Fibroblast of gingiva (primary cell): ENCODE measurements around the gene NAV2.

Experiments
- DNase-seq: peaks from one replicate; pipeline ENCODE4 v3.0.0-alpha.2; 2011; ENCODE audit warnings: low read depth

The NAV2 gene

DNA sequence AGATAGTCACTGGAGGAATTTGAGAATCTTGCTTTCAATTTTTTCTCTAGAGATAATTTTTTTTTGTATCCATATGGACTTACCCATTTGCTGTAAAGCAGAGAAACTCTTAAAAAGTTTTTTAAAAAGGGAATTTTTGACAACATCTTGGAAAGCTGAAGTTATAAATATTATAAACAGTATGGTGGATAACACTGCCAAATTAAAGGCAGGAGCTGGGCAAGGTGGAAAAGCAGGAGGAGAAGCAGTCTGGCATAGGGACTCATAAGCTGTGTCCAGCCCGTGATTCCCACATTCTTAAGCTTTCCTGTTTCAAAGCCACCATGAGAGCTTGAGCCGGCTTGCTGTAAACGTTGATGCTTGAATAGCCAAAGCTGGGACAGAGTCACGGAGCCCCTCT lies 149.5 kb downstream of the NAV2 start:
- no peak for DNase-seq

DNA sequence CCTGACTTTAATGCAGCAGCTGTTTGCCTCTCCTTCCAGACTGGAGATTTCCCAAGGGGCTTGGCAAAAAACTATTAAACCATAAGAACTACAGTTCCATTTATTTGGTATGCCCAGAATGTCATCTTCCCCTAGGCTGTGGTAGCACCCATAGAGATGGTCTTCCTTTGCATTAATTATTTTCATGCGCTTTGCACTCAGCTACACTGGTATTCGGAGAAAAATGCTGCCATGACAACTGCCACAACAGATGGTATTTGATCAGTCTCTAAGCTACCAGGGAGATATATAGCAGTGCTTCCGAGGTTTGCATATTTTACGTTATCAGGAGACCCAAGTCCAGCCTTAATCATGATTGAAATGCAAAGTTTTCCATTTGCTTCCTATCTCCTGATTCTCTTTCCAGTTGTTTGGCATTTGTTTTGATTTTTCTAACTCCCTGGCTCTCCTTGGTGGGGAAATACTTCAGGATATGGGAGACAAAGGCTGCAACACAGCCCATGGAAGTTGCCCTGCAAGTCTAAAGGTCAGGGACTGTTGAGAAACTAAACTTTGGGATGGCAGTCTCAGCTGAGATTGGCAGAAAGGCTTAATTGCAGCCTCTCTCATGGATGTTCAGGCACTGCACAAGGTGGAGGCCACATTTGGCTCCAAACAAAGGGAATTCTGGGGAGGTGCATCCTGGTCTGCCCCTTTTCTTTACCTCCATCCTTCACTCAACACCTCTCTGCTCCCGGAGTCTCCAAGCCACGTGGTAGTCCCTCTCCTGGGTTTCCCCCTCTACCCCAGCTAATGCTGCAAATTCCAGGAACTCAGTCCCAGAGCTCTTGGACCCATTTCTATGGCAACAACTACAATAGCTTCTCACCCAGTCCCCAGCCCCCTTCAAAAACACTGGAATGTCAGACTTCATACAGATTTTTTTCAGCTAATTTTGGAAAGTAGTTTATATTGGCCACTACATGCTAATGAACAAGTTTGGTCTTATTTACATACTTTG lies 151.8 kb downstream of the NAV2 start:
- DNase-seq, result peak; percentile 29

DNA sequence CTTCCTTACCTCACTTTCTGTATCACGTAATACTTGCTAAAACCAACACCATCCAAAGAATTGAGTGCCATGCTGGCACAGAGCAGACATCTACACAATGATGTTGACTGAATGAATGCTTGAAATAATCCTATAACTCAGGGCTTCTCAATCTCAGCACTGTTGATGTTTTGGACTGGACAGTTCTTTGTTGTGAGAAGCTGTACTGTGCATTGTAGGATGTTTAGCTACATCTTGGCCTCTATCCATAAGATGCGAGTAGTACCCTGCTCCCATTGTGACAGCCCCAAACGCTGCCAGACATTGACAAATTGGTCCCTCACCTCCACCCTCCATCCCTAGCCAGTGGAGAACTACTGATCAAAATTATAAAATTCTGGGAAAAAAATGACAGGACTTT lies 153.4 kb downstream of the NAV2 start:
- no peak for DNase-seq

DNA sequence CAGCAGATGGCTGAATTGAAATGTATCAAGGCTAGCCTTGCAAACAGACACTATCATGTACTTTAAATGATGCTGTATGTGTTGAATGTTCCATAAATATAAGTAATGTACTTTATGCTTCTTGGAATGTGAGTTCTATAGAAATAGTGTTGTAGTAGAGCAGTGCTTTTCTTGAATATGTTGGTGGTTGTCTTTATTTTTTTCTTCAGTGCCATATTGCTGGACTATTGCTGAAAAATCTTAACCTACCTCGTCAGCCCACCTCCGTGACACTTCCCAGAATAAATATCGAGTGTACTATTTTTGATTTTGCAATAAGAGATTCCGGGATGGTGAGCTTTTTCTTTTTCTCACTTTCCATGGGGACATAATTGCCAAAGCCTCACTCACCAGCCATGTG lies 153.9 kb downstream of the NAV2 start:
- DNase-seq, result no peak

DNA sequence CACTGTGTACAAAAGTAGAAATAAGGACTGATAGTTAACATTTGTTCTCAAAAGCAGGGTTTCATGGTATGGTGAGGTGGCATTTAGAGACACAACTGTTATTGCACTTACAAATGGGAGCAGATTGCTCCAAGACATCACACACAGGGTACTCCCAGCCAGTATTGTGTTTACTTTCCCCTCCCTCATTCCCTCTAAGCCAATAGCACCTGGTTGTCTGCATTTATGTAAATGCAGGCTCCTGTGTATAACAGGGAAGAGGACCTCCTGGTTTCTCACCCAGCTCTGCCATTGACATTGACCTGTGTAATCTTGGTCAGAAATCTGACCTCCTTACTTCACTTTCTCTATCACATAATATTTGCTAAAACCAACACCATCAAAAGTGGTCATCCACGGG lies 154.4 kb downstream of the NAV2 start:
- no peak for DNase-seq

DNA sequence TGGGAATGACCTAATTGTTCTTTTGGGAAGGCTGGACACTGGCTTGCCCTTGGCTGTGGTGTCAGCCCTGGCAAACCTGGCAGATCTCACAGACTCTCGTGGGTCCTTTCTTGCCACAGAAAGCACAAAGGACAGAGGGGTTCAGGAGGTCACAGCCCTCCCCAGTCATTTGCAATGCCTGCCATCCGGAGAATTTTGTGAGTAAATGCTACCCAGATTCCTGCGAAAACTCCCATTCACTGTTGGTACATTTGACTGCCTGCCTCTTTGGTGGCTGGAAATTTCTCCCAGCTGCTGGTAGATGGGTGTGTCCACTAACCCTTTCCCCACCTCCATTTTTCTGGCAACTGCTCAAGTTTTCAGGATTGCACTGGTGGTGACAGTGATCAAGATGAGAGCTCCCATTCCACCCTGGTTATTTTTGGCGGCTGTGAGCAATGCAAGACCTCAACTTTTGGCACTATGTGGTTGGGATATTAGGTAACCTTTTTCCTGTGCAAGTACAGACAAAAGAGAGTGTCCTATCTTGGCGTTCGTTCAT lies 155.7 kb downstream of the NAV2 start:
- DNase-seq, result peak; percentile 90

DNA sequence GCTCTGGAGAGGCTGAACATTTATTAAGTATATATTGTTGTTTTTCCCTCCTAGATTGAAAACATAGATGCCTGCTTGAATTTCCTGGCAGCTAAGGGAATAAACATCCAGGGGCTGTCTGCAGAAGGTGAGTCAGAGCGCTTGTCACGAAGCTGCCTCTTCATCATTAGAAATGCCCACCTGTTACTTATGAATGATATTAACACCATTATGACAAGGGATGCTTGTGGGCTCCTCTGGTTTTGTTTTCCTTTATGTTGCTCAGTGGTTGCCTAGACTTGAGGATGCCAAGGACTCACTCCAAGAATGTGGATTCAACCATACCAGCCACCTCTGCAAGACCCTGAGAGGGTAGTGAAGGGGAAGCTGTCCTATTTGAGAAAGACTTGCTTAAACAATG lies 156.2 kb downstream of the NAV2 start:
- DNase-seq, result no peak

DNA sequence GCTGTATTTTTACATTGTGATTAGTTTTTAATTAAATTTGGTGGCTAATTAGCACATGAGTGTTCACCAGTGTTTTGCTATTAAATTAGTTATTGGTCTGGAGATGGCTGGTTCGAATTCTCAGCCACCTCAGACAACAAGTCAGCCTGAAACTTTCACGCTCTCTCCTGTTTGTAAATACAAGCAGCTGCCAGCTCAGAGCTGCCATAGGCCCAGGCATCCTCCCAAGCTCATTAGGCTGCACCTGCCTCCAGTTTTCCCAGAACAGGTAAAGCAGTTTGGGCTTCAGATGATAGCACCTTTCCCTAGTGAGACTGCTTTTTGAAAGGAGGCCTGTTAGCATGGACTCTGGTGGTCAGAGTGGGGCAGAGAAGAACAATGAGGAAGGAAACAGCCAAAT lies 156.8 kb downstream of the NAV2 start:
- no peak for DNase-seq

DNA sequence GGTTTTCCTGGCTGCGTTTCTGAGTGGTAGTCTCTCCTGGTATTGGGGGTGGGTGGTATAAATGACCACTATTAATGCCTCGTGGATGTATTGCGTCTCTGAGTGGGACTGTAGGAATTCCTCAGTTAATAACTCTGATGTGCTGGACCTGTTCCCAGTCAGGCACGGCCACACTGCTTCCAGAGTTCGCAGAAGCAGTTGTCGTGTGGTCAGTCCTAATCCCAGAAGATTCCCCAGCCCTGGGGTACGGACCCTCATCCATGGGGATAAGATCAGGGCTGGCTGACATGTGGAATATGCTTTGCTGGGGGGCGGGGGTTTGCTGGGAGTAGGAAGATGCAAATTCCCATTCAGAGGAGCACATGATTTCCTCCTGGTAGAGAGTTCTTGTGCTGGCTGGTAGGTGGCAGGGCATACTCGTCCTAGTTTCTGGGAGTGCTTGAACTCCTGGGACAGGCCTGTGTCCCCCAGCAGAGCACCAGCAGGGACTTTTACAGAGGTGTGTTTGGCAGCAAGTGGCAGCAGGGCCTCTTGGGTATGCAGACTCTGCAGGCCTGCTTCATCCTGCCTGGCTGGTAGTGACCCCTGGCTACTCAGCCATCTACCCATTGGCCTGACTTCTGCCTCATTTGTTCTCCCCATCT lies 157.4 kb downstream of the NAV2 start:
- no peak for DNase-seq

DNA sequence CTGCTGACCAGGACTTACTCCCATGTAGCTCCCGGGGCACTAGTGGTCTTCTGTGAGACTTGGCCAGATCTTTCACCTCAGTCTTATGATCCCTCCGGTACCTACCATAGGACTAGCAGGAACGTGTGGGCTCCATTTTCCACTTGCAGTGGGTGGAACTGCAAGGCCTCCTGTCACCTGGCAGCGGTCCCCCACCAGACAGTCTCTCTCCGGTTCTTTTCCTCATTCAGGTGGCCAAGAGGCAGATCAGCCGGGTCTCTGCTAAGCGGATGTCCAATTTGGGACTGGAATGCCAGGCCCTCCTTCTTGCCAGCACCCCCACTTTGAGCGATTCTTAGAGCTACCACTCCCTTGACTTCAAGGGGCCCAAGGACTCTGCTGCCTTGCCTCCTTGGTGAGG lies 158.9 kb downstream of the NAV2 start:
- no peak for DNase-seq

DNA sequence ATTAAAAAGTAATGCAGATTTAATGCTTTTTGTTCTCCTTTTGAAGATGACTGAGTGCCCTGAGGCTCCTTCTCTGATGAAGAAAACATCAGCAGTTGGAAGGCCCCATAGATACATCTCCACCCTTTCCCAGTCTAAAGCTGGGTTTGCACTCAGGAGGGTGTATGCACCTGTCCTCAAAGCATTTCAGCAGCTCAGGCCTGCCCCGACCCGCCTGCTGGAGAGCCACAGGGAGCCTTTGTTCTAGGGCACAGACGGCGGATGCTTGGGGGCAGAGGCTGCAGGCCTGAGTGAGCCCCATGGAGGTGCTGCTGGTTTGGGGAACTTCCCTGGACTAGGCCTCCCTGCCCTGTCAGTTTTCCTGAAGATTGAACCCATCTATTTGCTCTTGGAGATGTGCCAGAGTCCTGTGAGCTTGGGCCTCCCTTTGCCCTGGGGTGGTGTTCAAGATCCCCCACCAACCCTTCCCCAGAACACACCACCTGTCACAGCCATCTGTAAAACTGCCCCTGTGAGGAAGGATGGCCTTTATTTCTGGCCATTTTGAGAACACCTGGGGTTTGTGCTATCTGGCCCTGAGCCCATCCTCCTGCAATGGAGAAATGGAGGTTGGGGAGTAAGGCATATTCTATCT lies 160.0 kb downstream of the NAV2 start:
- no peak for DNase-seq

DNA sequence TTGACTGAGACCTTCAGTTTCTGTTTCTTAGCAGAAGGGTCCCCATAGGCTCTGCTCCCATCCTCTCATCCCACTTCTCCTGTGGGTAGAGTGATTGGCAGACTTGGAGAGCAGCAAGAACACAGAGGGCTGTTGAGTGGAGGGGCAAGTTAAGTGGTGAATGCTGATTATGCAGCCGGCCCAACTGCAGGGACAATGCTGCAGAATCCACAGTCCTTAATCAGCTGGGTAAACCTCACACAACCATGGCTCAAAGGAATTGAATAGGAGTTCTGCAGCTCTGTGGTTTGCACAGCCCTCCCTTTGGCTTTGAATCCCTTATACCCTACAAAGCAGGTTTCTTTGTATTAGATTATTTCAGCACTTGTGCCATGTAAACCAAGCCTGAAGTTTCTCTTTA lies 161.1 kb downstream of the NAV2 start:
- DNase-seq, result no peak

DNA sequence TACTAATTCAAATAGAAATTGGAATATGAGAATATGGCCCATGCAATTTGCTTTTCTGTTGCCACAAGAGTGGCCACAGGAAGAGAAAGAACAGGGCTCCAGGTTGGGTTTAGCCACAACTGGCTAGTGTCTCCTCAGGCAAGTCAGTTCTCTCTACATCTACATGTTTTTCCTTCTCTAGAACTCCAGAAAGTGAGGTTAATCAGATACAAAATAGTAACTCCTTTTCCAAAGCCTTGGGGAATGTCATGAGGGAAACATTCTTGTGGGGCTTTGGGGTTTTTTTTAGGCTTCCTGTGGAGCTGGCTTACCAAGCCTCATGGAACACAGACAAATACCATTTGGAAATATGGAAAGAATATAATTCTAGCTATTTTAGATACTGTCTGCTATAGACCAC lies 161.6 kb downstream of the NAV2 start:
- no peak for DNase-seq

DNA sequence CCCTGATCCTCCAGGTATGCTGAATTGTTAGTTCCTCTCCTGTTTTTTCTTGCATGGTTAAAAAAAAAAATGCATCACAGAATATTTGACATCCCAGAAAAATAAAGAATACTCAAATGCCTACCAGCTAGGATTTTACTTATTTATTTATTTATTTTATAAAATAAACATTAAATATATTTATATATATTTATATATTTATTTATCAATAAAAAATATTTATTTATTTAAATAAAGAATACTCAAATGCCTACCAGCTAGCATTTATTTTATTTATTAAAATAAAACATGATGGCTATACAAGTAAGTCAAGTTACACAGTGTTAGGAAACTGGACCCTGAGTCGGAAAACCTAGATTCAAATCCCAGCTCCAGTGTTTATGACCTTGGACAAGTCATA lies 164.1 kb downstream of the NAV2 start:
- DNase-seq, result no peak

DNA sequence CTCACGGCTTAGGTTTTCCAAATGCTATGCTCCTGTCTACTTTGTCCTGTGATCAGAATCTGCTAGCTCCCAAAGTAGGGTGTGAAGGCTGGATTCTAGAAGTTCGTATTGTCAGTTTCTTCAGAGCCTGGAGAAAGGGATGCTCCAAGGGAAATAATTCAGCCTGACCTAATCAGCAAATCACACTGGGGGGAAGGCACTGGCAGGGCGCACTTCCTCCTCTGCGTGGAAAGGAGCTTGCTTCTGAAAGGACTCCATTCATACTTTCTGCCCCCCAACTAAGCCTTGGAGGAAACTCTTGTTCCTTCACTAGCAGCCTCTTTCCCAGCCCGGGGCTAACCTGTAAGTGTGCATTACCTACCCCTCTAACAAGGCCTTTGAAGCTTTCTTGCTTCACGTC lies 165.9 kb downstream of the NAV2 start:
- no peak for DNase-seq

DNA sequence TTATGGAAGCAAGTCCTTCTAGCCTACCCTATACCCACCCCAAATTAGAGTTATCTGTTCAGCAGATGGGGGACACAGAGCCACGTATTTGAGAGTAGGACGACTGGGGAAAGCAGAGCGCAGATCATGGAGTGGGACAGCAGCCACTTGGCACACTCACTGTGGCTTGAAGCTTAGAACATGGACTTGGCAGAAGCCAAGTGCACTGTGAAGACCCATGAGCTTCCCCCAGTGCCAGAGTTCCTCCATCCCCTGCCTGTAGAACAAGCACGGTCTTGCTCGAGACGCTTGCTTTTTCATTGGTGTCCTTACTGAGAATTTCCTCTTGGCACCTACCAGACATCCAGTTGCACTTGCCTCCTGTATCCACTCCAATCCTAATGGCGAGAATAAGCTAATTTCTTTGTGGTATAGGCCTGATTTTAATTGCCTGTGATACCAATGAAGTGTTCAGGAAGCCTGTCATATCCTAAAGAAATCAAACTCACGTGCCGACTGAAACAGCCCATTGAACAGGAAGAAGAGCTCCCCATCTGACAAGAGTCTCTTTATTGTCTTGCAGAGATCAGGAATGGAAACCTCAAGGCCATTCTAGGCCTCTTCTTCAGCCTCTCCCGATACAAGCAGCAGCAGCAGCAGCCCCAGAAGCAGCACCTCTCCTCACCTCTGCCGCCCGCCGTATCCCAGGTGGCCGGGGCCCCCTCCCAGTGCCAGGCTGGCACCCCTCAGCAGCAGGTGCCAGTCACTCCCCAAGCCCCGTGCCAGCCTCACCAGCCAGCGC lies 166.9 kb downstream of the NAV2 start:
- DNase-seq, result no peak

DNA sequence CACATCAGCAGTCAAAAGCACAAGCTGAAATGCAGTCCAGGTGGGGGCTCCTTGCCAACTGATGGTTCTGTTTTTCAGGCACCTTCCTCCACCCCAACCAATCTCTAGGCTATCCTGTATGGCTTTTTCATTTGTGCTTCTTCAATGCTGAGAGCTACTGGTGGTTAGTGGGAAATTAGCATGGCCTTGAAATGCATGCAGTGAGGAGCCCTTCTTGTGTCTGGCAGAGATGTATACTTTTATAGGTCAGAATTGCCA lies 167.4 kb downstream of the NAV2 start:
- DNase-seq, result no peak

DNA sequence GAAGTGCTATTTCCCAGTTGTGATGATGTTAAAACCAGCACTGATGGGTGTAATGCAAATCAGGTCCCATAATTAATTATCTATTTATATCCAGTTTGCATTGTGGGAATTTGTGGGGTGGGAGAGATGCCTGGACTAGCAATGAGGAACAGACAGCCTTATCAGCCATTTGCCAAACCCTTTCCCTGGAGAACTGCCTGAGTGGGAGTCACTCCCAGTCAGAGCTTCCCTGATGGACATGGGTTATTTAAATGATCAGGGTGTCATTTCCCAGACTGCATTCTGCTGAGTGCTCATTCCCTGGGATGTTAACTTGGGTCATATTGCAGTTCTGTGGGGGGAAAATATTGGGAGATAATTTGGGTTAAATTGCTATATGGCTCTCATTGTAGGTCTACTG lies 168.5 kb downstream of the NAV2 start:
- DNase-seq, result no peak

DNA sequence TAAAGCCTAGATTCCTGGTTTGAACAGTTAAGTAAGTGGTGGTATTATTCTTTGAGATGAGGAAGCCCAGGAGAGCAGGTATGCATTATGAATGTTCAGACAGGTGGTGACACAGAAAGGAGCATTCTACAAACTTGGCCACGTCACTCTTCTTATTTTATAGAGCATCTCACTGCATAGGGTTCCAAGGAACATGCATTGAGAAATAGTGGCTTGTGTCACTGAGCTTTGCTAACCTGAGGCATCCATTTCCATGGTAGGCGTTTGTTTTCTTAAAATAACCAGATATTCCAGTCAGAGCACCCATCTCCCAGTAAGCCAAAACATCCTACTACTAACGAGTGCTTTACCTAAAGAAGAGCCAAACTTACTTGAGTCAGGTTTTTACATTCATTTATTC lies 169.7 kb downstream of the NAV2 start:
- no peak for DNase-seq

DNA sequence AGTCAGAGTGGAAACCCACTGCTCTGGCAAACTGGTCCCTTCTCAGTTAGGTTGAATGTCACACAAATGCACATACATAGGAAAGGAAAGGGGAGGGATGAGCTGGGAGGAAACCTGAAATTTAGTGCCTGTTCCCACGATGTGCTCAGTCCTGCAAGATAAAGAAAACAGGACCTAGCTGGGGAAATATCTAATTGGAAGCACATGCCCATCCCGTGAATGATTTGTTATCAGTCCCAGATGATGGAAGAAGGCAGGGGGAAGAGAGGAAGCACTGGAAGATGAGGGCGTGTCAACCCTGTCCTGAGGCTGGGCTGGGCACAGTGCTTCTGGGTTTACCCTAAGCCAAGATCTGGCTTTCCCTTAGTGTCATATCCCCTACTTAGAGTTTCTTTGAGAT lies 173.9 kb downstream of the NAV2 start:
- no peak for DNase-seq

DNA sequence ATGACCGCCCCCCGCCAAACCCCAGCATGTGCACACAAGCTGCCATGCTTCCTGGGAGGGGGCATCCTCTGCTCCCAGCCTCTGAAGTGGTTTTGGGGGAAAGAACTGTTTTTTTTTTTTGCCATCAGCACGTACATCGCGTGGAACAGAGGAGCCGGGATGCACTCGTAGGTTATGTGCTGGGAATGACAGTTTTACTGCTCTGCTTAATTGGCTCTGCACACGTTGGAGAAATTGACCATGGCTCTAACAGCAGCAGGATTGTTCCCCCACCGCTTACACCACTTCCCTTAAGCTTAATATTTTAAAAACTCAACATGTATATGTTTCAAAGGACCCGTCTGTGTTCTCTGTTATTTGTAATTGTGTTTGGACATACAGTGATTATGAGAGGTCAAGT lies 175.2 kb downstream of the NAV2 start:
- DNase-seq, result no peak

DNA sequence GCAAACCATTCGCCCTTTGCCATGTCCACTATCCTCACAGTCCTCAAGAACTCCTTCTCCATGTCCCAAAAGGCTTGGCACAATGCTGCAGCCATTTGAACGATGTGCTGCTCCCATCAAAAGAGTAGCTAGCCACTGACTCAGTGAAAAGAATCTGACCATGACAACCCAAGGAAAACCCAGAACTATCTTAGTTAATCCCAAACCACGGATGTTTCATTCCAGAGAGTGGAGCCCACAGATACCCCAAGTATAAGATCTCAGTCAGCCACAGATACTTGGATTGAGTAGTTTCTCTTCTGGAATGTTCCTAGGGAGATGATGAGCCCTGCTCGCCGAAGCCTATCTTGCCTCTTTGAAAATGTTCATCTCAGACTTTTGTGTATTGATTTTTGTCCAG lies 176.9 kb downstream of the NAV2 start:
- no peak for DNase-seq
